CMK (cell line): ENCODE data around the gene ZNF613.
"Not testable (repeated sequence)": the region's sequence is repeated elsewhere in the genome, so short reads cannot be mapped to it uniquely, and the experiment has no call there.

ENCODE experiments used
- DNase-seq: peaks from one replicate; pipeline ENCODE4 v3.0.0-alpha.2; 2010; ENCODE audit warnings: low read depth

Gene ZNF613

DNA sequence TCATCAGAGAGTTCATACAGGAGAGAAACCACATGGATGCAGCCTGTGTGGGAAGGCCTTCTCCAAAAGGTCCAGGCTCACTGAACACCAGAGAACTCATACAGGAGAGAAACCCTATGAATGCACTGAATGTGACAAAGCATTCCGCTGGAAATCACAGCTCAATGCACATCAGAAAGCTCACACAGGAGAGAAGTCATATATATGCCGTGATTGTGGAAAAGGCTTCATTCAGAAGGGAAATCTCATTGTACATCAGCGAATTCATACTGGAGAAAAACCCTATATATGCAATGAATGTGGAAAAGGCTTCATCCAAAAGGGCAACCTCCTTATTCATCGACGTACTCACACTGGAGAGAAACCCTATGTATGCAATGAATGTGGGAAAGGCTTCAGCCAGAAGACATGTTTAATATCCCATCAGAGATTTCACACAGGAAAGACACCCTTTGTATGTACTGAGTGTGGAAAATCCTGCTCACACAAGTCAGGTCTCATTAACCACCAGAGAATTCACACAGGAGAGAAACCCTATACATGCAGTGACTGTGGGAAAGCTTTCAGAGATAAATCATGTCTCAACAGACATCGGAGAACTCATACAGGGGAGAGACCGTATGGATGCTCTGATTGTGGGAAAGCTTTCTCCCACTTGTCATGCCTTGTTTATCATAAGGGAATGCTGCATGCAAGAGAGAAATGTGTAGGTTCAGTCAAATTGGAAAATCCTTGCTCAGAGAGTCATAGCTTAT is 17.7 kb downstream of the ZNF613 start:
- no peak for DNase-seq

DNA sequence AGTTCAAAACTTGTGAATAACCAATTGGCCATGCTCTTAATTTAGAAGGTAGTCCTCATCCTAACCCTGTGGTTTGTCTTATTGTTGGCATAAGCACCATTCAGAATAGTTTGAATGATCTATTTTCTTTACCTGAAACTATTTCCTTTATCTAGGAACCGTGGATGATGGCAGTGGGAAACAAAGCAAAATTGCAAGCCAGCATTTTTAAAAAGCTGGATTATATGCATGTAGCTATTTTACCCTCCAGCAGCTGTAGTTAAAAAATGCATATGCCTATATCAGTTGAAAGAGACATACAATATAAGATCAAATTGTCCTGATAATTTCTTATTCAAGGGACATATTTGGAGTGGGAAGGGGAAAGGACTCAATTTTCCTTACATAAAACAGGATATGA is 19.3 kb downstream of the ZNF613 start:
- no peak for DNase-seq

DNA sequence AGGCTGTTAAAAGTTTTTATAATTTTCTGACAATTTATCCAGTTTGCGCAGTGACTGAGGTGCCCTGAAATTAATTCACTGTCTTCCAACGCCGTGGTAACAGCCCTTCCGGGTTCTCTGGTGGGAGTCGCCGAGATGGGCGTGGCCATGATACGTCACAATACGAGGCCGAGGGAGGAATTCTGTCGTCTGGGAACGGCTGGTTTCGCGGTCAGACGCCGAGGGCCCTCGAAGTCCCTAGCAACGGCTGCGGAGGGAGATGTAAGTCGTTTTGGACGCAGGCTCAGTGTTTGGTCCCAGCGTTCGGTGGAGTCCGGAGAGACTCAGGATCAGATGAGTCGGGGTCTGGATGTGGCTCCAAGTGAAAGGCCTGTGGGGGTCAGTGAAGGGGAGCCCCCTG is 21.7 kb downstream of the ZNF613 start:
- no peak for DNase-seq

- not testable (repeated sequence) for DNase-seq
Observed at GRCh38 chr19:51957846-51958245, 30.6 kb downstream of the ZNF613 start.

- DNase-seq, result no peak
Observed at GRCh38 chr19:51959791-51960190, 32.5 kb downstream of the ZNF613 start.

- DNase-seq, result peak; percentile 52
Observed at GRCh38 chr19:51960621-51961233, 33.5 kb downstream of the ZNF613 start.

DNA sequence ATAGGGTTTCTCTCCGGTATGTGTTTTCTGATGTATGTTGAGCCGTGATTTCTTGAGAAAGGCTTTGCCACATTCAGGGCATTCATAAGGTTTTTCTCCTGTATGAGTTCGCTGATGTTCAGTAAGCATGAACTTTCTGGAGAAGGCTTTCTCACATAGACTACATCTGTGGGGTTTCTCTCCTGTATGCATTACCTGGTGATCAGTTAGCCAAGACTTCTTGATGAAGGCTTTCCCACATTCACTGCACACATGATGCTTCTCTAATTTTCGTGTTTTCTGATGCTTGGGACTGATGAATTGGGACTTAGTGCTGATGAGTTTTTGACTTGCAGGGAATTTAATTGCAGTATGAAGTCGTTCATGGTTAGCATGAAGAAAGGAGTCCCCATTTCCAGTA is 38.3 kb downstream of the ZNF613 start:
- no peak for DNase-seq

DNA sequence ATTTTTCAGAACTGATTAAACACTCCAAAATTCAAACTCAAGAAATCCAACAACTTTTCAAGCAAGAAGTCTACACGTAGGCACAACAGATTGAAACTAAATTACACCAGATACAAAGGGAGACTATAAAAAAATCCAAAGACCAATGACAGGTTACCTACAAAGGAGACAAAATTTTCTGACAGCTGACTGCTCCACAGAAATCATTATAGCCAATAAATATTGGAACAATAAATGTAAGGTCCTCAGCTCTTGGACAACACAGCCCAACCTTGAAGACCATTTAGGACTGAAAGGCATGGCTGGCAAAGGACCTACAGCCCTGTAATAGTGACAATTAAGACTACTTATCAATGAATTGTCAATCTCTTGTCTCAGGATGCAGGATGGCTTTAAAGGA is 43.4 kb downstream of the ZNF613 start:
- DNase-seq, result no peak

DNA sequence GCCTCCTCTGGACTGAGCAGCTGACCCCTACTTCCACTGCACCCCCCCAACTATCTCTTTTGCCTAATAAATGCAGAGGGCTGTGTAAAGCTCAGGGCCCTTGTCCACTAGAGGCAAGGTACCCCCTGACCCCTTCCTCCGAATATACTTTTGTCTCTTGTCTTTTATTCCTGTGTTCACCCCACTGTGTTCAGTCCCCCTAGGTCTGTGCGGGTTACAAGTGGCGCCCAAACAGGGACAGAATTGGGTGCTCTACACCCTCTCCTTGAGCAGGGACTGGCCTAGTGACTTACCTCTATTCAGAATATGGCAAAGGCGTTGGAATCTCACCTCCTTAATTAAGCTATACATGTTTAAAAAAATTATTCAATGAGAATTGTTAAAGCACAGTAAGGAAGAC is 44.4 kb downstream of the ZNF613 start:
- peak; percentile 17 for DNase-seq

GRCh38 chr19:51975787-51976186 is 48.5 kb downstream of the ZNF613 start:
- DNase-seq, result not testable (repeated sequence)

DNA sequence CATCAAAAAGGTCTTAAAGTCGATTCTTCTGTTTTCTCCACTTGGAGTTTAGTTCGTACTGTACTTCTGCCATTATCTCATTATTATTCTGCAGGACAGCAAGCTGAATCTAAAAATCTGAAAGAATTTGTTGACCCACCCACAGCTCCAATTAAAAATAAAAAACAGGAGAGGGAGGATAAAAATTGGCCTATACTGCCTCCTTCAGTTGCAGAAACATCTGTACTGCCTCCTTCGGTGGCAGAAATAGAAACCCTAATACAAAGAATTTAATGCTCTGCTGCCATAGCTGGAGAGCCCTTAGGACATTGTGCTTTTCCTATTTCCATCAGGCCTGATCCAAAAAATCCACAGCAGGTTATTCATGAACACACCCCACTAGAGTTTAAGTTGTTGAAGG is 49.6 kb downstream of the ZNF613 start:
- DNase-seq, result no peak

- no peak for DNase-seq
Observed at GRCh38 chr19:51977346-51977745, 50.1 kb downstream of the ZNF613 start.

DNA sequence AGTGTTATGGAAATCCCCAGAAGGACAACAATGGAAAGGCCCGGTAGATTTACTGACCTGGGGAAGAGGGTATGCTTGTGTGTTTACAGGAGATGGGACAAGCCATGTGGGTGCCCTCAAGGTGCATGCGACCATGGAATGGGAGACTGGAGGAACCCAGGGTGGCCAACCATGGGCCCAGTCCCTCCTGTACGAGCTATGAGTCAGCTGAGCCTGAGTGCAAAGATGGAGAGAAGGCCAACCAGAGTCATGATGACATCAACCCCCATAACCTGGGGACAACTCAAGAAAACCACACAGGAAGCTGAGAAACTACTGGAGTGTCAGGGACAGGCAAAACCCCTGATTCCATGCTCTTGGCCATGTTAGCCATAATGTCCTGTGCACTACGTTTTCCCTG is 51.6 kb downstream of the ZNF613 start:
- DNase-seq, result no peak

DNA sequence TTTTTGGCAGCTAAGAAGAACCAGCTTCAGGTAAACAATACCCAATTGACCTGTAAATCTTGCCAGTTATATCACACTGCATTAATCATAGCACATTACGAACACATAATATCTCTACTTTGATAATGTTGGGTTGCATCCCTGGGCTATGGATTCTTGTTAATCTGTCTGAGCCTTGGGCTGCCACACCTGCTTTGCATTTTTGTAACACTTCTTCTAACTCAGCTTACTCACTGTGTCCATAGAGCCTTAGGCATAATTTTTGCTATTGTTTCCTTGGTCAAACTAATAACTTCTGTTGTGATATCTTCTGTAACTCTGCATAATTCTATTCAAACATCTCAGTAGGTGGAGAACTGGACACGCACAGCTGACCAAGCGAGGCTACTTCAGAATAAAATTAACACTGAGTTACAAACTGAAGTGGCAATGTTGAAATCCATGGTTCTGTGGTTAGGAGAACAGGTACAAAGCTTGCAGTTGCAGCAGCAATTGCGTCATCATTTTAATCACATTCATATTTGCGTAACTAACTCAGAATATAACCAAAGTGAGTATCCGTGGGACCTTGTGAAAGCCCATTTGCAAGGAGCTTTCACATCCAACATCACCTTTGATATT is 53.0 kb downstream of the ZNF613 start:
- no peak for DNase-seq

- not testable (repeated sequence) for DNase-seq
Observed at GRCh38 chr19:51980926-51981325, 53.7 kb downstream of the ZNF613 start.

DNA sequence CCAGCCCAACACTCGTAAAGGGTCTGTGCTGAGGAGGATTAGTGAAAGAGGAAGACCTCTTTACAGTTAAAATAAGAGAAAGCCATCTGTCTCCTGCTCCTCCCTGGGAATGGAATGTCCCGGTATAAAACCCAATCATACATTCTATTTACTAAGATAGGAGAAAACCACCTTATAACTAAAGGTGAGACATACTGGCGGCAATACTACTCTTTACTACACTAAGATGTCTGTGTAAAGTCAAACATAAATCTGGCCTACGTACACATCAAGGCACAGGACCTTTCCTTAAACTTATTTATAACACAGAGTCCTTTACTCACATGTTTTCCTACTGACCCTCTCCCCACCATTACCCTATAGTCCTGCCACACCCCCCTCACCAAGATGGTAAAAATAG is 56.1 kb downstream of the ZNF613 start:
- DNase-seq, result no peak

DNA sequence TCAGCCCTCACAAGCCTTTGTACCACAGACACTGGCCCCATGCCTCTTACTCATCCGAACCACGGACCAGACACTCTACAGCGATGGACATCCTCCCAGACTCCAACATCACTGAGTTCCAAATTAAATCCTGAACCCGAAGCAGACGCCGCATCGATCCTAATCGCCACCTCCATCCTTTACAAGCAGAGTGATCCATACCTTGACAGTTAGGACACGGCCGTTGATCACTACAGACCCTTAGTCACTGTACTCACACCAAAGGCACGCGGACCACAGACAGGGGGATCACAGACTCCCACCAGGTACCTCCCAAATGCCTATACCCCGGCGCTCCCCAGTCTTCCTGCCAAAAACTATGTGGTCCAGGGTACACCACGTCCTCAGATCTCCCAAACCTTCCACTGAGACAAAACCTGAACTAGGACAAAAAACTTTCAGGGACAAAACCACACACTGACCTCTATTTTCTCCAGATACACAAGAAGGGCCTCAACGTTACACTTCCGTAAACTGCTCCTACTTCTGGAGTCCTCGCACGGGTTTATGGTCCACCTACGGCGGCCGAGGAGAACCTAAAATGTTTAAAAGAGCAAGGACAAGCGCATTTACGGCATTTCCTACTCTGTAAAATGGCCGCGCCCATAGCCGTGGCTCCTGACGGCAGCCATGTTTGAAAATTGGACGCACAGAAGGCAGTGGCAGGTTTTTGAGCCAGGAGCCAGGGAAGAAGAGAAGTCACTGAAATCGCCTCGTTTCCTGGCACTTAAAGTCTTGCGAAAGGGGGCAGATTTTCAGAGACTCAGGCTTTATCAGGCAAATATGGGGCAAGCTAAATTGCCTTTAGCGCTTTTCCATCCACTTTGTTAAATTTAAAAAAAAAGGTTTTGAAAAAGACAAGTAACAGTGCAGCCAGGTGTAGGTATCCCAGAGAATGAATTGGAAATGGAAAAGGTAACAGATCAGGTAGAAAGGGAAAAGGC is 59.3 kb downstream of the ZNF613 start, which contains the start of gene ZNF350:
Gene ZNF350 (minus strand): TSS at position 532 of the 983 bp plus-strand sequence. CDS start 12,480 bp downstream, outside the sequence.
- peak; percentile 95 for DNase-seq

- DNase-seq, result no peak
Observed at GRCh38 chr19:51993422-51993821, 66.2 kb downstream of the ZNF613 start.

GRCh38 chr19:51994048-51994644 is 66.9 kb downstream of the ZNF613 start:
- DNase-seq, result no peak
